GM21717 (cell line): ENCODE data around the gene CDC27.
"Not testable (repeated sequence)": the region's sequence is repeated elsewhere in the genome, so short reads cannot be mapped to it uniquely, and the experiment has no call there.

ENCODE experiments used
- ATAC-seq: cut with Tn5 transposase; IDR thresholded peaks from one replicate; pipeline ENCODE4 v1.9.1; 2021; ENCODE audit warnings: mild to moderate bottlenecking, moderate library complexity; ENCODE audit not compliant: unreplicated experiment

Gene CDC27

DNA sequence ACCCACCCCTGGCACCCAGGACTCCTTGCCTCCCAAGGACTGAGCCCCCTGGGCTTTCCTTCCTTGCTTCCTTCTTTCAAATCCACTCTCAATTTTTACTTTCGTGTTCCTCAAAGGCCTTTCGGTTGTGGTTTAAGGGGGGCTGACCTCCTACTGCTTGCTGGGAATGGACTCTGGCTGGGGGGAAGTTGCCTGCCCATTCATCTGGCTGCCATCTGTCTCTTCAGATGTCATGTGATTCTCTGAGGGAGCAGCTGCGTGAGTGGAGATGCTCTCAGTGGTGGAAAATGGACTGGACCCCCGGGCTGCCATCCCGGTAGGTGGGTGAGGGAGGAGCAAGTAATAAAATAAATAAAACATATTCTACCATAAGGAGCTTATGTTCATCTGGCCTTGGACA is 116.2 kb downstream of the CDC27 start:
- ATAC-seq = no peak

GRCh38 chr17:47071171-47071570 is 117.9 kb downstream of the CDC27 start:
- not testable (repeated sequence) for ATAC-seq

GRCh38 chr17:47070266-47070665 is 118.8 kb downstream of the CDC27 start:
- not testable (repeated sequence) for ATAC-seq
